ENCODE data around the gene ZDHHC4. TPM values are rescaled to one million over a fixed set of nuclear protein-coding genes. Genes with fewer than 3 reads are reported as not detected.
"Not testable (repeated sequence)": the region's sequence is repeated elsewhere in the genome, so short reads cannot be mapped to it uniquely, and the experiment has no call there.

The ZDHHC4 gene
- polyA plus RNA-seq, 4 donors = 58.3 to 94.5 (median 78.9) TPM

GRCh38 chr7:6559896-6560295 lies 17.4 kb upstream of the ZDHHC4 start:
- no peak for DNase-seq (ENCODE audit: low read depth in 4 of 4, low spot score in 3 of 4)

GRCh38 chr7:6562106-6562505 lies 15.1 kb upstream of the ZDHHC4 start:
- no peak for DNase-seq (ENCODE audit: low read depth in 4 of 4, low spot score in 3 of 4)

DNA sequence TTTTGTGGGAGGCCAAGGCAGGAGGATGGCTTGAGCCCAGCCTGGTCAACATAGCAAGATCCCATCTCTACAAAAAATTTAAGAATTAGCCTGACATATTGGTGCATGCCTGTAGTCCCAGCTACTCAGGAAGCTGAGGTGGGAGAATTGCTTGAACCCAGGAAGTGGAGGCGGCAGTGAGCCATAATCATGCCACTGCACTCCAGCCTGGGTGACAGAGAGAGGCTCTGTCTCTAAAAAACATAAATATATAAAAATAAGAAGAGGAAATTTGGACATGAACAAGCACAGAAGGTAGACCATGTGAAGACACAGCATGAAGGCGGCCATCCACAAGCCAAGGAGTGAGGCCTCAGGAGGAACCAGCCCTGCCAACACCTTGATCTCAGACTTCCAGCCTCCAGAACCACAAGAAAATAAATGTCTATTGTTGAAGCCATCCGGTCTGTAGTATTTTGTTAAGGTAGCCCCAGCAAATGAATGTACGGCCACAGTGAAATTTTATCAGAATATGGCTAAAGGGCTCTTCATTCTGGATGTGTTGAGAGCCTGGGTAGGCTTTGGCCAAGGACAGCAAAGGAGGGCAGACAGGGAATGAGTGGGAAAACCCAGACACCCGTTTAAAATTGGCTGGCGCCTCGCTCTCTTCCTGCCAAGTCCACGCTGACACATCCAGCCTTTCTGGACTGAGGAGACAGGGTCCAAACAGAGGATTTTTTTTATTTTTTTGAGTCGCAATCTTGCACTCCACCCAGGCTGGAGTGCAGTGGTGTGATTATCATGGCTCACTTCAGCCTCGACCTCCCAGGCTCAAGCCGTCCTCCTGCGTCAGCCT lies 13.1 kb upstream of the ZDHHC4 start:
- DNase-seq (ENCODE audit: low read depth in 4 of 4, low spot score in 3 of 4) = no peak

GRCh38 chr7:6565655-6566054 lies 11.6 kb upstream of the ZDHHC4 start:
- no peak for DNase-seq (ENCODE audit: low read depth in 4 of 4, low spot score in 3 of 4)

- no peak for DNase-seq (ENCODE audit: low read depth in 4 of 4, low spot score in 3 of 4)
Observed at GRCh38 chr7:6567886-6568285, 9.4 kb upstream of the ZDHHC4 start.

GRCh38 chr7:6571160-6571779 lies 6.0 kb upstream of the ZDHHC4 start:
- no peak for DNase-seq (ENCODE audit: low read depth in 4 of 4, low spot score in 3 of 4)

DNA sequence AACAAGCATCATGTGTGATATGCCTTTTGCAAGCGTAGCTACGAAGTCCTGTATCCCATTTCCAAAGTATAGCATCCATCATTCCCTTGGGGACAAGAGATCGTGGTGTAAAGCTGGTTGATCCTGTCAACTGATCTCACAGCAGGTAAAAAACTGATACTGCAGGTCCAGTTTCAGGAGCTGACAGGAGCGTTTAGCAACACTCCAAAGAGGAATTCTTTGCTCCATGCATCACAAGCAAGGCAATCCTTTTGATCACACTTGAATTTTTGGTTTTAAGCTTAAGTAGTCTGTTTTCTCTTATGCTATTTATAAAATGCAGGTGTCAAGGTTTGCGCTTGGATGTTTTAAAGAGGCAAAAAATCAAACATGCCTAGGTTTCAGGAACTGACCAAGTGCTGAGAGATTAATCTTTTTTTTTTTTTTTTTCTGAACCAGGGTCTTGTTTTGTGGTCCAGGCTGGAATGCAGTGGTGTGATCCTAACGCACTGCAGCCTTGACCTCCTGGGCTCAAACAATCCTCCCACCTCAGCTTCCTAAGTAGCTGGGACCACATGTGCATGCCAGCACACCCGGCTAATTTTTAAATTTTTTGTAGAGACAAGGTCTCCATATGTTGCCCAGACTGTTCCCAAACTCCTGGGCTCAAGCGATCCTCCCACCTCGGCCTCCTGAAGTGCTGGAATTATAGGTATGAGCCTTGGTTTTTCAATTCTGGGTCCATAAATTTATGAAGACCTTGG lies 1.8 kb upstream of the ZDHHC4 start:
- no peak for DNase-seq (ENCODE audit: low read depth in 4 of 4, low spot score in 3 of 4)

- DNase-seq (ENCODE audit: low read depth in 4 of 4, low spot score in 3 of 4) = no peak
Observed at GRCh38 chr7:6576024-6576866, 1.0 kb upstream of the ZDHHC4 start.

DNA sequence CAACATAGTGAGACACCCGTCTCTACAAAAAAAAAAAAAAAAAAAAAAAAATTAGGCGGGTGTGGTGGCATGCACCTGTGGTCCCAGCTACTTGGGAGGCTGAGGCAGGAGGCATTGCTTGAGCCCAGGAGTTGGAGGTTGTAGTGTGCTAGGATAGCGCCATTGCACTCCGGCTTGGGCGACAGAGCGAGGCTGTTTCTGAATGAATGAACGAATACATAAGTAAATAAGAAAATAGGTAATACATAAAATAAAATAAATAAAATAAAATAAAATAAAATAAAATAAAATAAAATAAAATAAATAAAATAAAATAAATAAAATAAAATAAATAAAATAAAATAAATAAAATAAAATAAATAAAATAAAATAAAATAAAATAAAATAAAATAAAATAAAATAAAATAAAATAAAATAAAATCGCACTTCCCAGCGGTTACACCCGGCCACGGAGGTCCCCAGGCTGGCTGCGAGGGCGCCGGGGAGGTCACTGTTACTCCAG lies 336 bp upstream of the ZDHHC4 start:
- DNase-seq (ENCODE audit: low read depth in 4 of 4, low spot score in 3 of 4) = not testable (repeated sequence)

GRCh38 chr7:6578114-6579084 lies 1.1 kb downstream of the ZDHHC4 start:
- no peak for DNase-seq (ENCODE audit: low read depth in 4 of 4, low spot score in 3 of 4)

- DNase-seq (ENCODE audit: low read depth in 4 of 4, low spot score in 3 of 4) = no peak
Observed at GRCh38 chr7:6579446-6579845, 2.2 kb downstream of the ZDHHC4 start.

GRCh38 chr7:6585746-6586432 lies 8.6 kb downstream of the ZDHHC4 start:
- not testable (repeated sequence) for DNase-seq (ENCODE audit: low read depth in 4 of 4, low spot score in 3 of 4)

DNA sequence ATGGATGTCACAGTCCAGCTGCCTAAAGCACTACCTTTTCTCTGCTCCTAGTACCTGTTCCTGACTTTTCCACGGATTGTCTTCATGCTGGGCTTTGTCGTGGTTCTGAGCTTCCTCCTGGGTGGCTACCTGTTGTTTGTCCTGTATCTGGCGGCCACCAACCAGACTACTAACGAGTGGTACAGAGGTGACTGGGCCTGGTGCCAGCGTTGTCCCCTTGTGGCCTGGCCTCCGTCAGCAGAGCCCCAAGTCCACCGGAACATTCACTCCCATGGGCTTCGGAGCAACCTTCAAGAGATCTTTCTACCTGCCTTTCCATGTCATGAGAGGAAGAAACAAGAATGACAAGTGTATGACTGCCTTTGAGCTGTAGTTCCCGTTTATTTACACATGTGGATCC lies 11.3 kb downstream of the ZDHHC4 start:
- no peak for DNase-seq (ENCODE audit: low read depth in 4 of 4, low spot score in 3 of 4)

GRCh38 chr7:6589151-6589828 lies 12.0 kb downstream of the ZDHHC4 start:
- no peak for DNase-seq (ENCODE audit: low read depth in 4 of 4, low spot score in 3 of 4)

DNA sequence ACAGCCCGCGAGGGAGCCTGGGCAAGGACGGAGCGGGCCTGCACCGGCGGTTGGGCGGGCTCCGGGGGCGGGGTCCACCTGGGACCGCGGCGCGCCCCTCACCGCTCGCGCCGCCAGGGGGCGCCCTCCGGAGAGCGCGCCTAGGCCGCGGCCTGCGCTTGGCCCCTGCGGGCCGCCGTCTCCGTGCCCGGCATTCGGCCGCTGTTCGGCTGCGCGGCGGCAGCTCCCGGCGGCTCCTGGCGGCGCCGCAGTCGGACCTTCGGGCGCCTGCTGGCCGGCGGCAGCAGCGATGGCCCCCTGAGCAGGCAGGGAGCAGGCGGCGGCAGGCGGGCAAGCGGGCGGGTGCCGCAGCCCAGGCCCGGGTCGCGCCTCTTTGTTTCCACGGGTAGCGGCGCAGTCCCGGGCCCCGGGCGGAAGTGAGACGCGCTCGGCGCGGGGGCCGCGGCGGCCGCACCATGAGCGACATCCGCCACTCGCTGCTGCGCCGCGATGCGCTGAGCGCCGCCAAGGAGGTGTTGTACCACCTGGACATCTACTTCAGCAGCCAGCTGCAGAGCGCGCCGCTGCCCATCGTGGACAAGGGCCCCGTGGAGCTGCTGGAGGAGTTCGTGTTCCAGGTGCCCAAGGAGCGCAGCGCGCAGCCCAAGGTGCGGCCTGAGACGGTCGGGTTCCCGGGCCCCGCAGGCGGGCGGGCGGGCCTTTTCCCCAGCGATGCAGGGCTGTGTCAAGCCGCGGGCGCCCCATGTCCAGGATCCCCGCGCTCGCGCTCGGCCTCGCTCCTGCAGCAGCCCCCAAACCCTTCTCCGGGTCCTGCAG lies 12.8 kb downstream of the ZDHHC4 start, which contains the start of gene INTS15:
Gene INTS15 (plus strand): TSS at position 193 of the 816 bp plus-strand sequence. CDS start 263 bp downstream, at position 456.
- peak; percentile 53 to 81 (median 77) for DNase-seq (ENCODE audit: low read depth in 4 of 4, low spot score in 3 of 4)

DNA sequence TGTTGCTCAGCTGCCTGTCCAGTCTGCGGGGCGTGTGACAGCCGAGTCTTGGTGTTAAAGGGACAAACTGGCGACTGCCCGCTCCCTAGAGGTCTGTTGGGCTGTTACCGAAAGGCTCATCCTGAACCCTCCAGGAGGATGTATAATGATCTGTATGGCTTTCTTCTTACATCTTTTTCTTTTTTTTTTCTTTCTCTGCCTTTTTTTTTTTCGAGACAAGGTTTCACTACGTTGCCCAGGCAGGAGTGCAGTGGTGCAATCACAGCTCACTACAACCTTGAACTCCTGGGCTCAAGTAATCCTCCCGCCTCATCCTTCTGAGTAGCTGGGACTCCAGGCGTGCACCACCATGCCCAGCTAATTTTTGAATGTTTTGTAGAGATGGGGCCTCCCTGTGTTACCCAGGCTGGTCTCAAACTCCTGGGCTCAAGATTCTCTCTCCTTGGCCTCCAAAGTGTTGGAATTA lies 13.4 kb downstream of the ZDHHC4 start:
- no peak for DNase-seq (ENCODE audit: low read depth in 4 of 4, low spot score in 3 of 4)

DNA sequence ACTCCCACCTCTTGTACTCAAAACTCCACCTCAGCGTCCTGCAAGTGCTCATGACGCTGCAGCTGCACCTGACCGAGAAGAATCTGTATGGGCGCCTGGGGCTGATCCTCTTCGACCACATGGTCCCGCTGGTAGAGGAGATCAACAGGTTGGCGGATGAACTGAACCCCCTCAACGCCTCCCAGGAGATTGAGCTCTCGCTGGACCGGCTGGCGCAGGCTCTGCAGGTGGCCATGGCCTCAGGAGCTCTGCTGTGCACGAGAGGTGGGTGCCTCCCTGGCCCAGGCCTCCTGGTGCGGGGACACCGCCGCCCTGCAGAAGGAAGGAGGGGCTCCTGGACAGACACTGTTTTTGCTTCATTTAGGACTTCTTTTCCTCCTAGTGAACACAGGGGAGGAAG lies 22.8 kb downstream of the ZDHHC4 start:
- DNase-seq (ENCODE audit: low read depth in 4 of 4, low spot score in 3 of 4) = no peak
